ENCODE data around the gene NHSL2. TPM values are rescaled to one million over a fixed set of nuclear protein-coding genes. Genes with fewer than 3 reads are reported as not detected.
A peak's percentile ranks its signal among the peaks of the same experiment; 100 is the strongest.
"Not testable (repeated sequence)": the region's sequence is repeated elsewhere in the genome, so short reads cannot be mapped to it uniquely, and the experiment has no call there.

Gene NHSL2
- 1 to 10 TPM in 2 of 4 donors, under 1 TPM in 1, not detected in 1; under 0.01 to 2.9 (median 1.5) TPM for polyA plus RNA-seq
- long read RNA-seq, donor 1: 0 reads
- long read RNA-seq, donor 2: 0 reads
- long read RNA-seq, donor 3: 0 reads
- long read RNA-seq, donor 4: 0 reads
- long read RNA-seq, donor 5: 0 reads
- long read RNA-seq, donor 6: 0 reads
- long read RNA-seq, donor 7: 0 reads
- long read RNA-seq, donor 8: 0 reads
- long read RNA-seq, donor 9: 0 reads
- long read RNA-seq, donor 10: 0 reads

DNA sequence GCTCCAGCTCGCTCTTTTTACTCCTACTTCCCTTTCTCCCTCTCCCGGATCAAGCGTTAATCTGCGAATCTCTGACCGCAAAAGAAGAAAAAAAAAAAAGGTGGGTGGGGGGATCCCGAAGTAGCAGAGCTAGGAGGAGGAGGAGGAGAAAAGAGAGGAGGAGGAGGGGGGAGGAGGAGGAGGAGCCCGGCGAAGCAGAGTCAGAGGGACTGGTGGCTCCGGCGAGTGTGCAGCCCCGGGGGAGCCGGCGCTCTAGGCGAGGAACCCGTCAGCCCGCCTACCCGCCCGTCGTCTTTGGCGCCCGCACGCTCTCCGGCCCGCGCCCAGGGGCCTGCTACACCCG lies at the start of gene NHSL2:
NHSL2 (plus strand) TSS at position 203 of the 343 bp plus-strand sequence.
- Histone ChIP-seq H3K27ac (ENCODE audit: low read depth in 1 of 3, low read length in 2 of 3) (no peak within 1 kb of the TSS), H3K4me1 (ENCODE audit: control insufficient read depth in 3 of 3, insufficient read depth in 2 of 3, low read depth in 1 of 3, low read length in 2 of 3) (no peaks in the 10 kb centered on the region), H3K9me3 (ENCODE audit: control insufficient read depth in 2 of 2, insufficient read depth in 1 of 2, low read depth in 1 of 2, low read length in 1 of 2) (no peaks in the 10 kb centered on the region), H3K36me3 (ENCODE audit: control insufficient read depth in 3 of 3, insufficient read depth in 2 of 3, low read depth in 1 of 3, low read length in 3 of 3) (no peaks in the 10 kb centered on the region), H3K27me3 (ENCODE audit: control insufficient read depth in 3 of 3, insufficient read depth in 3 of 3, low read length in 3 of 3) (peaks cover 5 to 37% (median 6%) of the 10 kb centered on the region in 3 donors), H3K4me3 (ENCODE audit: low read depth in 1 of 3, low read length in 3 of 3) (peak within 1 kb of the TSS in 2 of 3 donors; percentile 17 to 25)
- WGBS, 3 donors: 1 to 35% (median 29%) methylated on average over 10 to 26 of the region's 26 CpGs
- peak in 1 of 2 donors; percentile 1 for DNase-seq
- no peak for FAIRE-seq

DNA sequence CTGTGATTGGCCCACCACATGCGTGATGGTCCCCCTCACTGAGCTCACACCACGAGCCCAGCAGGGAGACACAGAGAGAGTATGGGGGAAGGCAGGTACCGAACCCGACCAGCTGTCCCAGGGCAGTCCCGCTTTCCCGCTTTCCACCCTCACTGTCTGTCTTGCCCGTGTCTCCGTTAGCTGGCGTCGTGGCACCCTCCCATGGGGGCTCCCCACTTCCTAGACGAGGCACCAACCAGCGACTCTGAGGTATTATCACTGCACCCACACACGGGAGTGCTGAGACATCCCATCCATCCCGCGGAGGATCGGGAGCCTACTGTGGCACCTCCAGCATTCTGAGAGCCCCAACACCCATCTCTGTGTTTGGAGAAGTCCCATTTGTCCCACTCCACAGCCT lies 43.0 kb upstream of the NHSL2 start:
- no peaks in the 10 kb centered on the region for H3K27me3 ChIP-seq (ENCODE audit: control insufficient read depth in 3 of 3, insufficient read depth in 3 of 3, low read length in 3 of 3)
- no peaks in the 10 kb centered on the region for H3K36me3 ChIP-seq (ENCODE audit: control insufficient read depth in 3 of 3, insufficient read depth in 2 of 3, low read depth in 1 of 3, low read length in 3 of 3)
- H3K4me3 ChIP-seq (ENCODE audit: low read depth in 1 of 3, low read length in 3 of 3): no peak overlapping the region
- no peaks in the 10 kb centered on the region for H3K4me1 ChIP-seq (ENCODE audit: control insufficient read depth in 3 of 3, insufficient read depth in 2 of 3, low read depth in 1 of 3, low read length in 2 of 3)
- DNase-seq (no peak), FAIRE-seq (no peak)
- 84 to 91% (median 89%) methylated on average over 15 to 16 of the region's 16 CpGs for WGBS, 3 donors
- H3K27ac ChIP-seq (ENCODE audit: low read depth in 1 of 3, low read length in 2 of 3): no peak overlapping the region
- no peaks in the 10 kb centered on the region for H3K9me3 ChIP-seq (ENCODE audit: control insufficient read depth in 2 of 2, insufficient read depth in 1 of 2, low read depth in 1 of 2, low read length in 1 of 2)

DNA sequence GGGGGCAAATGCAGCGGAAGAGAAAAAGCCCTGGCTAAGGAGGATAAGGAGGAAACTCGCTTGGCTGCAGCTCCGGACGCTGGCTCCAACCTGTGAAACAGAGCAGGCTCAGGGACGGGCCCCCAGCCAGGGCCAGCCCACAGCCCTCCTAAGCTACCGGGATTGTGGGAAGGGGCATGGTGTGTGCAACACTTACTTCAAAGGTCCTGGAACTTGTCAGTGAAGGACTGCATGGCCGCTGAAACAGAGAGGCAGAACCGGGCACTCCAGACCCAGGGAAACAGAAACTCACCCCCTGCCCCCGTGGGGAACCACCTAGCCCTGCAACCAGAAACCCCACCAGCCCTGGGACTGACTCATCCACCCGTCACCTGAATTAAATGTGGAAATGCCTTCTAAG lies 41.1 kb upstream of the NHSL2 start:
- not testable (repeated sequence) for H3K4me1 ChIP-seq (ENCODE audit: control insufficient read depth in 3 of 3, insufficient read depth in 2 of 3, low read depth in 1 of 3, low read length in 2 of 3); H3K27me3 ChIP-seq (ENCODE audit: control insufficient read depth in 3 of 3, insufficient read depth in 3 of 3, low read length in 3 of 3); H3K27ac ChIP-seq (ENCODE audit: low read depth in 1 of 3, low read length in 2 of 3); H3K4me3 ChIP-seq (ENCODE audit: low read depth in 1 of 3, low read length in 3 of 3); H3K36me3 ChIP-seq (ENCODE audit: control insufficient read depth in 3 of 3, insufficient read depth in 2 of 3, low read depth in 1 of 3, low read length in 3 of 3); H3K9me3 ChIP-seq (ENCODE audit: control insufficient read depth in 2 of 2, insufficient read depth in 1 of 2, low read depth in 1 of 2, low read length in 1 of 2); DNase-seq; FAIRE-seq
- 19 to 62% (median 52%) methylated on average over 3 to 9 of the region's 10 CpGs for WGBS, 3 donors

DNA sequence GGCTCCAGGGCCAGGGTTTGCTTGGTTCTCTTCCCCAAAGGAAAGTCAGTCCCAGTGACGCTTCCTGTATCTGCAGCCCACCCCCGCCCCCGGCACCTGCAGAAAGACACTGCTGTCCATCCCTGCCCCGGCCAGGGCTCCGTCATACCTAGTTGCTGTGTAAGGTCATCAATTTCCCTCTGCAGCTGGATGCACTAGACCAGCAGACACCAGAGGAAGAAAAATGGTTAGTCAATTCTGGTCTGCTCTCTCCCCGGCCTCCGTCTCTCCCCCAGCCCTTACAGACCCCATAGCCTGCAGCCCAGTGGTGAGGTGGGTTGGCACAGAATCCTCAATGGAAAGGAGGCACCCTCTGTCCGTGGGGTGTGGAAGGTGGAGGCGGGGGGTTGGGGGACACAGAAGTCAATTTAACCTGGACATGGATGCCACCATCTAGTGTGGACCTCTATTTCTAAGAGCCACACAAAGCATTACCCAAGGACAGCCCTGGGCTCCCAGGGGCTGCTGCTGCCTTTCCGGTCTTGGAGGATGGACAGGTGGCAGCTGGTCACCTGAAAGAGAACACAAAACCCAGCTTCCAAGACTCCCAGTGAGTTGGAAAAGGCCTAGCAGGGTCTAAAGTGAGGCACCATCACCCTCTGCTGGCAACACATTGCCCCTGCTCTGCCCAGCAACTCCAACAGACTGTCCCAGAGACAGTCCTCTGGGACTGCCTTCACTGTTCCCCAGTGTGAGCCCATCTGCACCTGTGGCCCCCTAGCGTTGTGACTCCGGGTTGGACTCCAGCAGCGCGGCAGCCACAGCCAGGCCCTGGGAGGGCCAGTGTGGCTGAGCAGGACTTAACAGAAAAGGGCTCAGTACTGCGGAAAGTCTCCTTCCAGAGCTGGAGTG lies 40.2 kb upstream of the NHSL2 start:
- DNase-seq: no peak

DNA sequence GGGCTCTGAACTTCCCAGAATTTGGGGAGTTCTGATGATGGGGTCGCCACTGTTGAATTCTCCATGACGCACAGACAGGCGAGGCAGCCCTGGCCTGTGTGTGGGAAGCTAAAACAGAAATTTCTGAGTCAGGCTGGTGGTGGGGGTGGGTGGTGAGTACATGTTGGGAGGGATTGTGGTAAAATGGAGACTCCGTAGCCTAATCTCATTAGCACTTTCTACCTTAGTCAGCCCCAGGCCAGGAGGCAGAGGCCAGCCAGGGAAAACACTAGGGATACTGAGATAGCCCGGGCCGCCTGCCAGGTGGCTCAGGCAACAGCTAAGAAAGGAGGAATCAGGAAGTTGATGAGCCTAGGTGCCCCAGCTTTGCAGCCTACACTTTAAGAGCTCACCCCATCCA lies 39.3 kb upstream of the NHSL2 start:
- no peak overlapping the region for H3K4me3 ChIP-seq (ENCODE audit: low read depth in 1 of 3, low read length in 3 of 3)
- FAIRE-seq (no peak), DNase-seq (no peak)
- H3K36me3 ChIP-seq (ENCODE audit: control insufficient read depth in 3 of 3, insufficient read depth in 2 of 3, low read depth in 1 of 3, low read length in 3 of 3): no peaks in the 10 kb centered on the region
- no peak overlapping the region for H3K27ac ChIP-seq (ENCODE audit: low read depth in 1 of 3, low read length in 2 of 3)
- no peaks in the 10 kb centered on the region for H3K27me3 ChIP-seq (ENCODE audit: control insufficient read depth in 3 of 3, insufficient read depth in 3 of 3, low read length in 3 of 3)
- H3K9me3 ChIP-seq (ENCODE audit: control insufficient read depth in 2 of 2, insufficient read depth in 1 of 2, low read depth in 1 of 2, low read length in 1 of 2): no peaks in the 10 kb centered on the region
- WGBS, 3 donors: 52 to 70% (median 66%) methylated on average over 6 of the region's 6 CpGs
- no peaks in the 10 kb centered on the region for H3K4me1 ChIP-seq (ENCODE audit: control insufficient read depth in 3 of 3, insufficient read depth in 2 of 3, low read depth in 1 of 3, low read length in 2 of 3)

More for the DNA sequence above, 40.2 kb upstream of the NHSL2 start:
- H3K9me3 ChIP-seq (ENCODE audit: control insufficient read depth in 2 of 2, insufficient read depth in 1 of 2, low read depth in 1 of 2, low read length in 1 of 2): no peaks in the 10 kb centered on the region
- H3K27ac ChIP-seq (ENCODE audit: low read depth in 1 of 3, low read length in 2 of 3): no peak overlapping the region
- H3K4me3 ChIP-seq (ENCODE audit: low read depth in 1 of 3, low read length in 3 of 3): no peak overlapping the region
- FAIRE-seq: no peak
- H3K27me3 ChIP-seq (ENCODE audit: control insufficient read depth in 3 of 3, insufficient read depth in 3 of 3, low read length in 3 of 3): no peaks in the 10 kb centered on the region
- H3K4me1 ChIP-seq (ENCODE audit: control insufficient read depth in 3 of 3, insufficient read depth in 2 of 3, low read depth in 1 of 3, low read length in 2 of 3): no peaks in the 10 kb centered on the region
- no peaks in the 10 kb centered on the region for H3K36me3 ChIP-seq (ENCODE audit: control insufficient read depth in 3 of 3, insufficient read depth in 2 of 3, low read depth in 1 of 3, low read length in 3 of 3)
- WGBS, 3 donors: 65 to 76% (median 68%) methylated on average over 14 to 15 of the region's 15 CpGs

DNA sequence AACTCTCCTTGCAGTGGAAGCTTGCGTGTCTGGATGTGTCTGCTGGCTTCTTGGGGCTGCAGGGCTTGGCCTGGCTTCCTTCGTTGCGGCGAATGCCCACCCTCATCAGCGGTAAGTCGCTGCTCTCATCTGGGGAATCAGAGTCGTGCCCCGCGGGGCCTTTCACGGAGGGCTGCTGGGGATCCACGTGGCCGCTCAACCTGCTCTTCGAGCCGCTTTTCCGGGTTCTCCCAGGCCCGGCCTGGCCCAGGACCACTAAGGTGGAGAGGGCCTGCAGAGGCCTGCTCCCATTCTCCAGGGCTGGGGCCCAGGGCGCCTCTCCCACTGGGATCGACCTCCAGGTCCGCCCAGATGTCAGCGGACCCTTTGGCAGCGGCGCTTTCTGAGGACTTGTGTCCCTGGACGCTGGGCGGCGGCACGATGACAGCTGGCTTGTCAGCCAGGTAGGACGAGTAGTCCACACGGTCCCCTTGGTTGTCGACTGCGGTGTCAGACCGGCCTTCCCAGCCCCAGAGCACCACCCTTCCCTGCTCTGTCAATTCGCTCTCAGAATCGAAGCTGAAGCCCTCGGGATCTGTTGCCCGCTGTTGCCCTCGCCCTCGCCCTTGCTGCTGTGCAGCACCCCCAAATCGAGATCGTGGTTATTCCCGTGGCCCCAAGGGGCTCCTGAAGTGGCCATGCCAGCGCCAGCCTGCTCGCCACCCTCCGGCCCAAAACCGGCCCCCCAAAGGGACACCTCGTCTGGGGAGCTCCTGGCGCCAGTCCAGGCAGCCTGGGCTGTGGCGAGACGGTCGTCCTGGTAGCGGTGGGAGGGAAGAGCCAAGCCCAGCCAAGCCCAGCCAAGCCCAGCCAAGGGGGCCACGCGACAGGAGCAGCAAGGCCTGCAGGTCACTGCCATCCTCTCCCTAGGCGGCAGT lies 37.8 kb upstream of the NHSL2 start:
- H3K36me3 ChIP-seq (ENCODE audit: control insufficient read depth in 3 of 3, insufficient read depth in 2 of 3, low read depth in 1 of 3, low read length in 3 of 3): no peaks in the 10 kb centered on the region
- FAIRE-seq (no peak), DNase-seq (no peak)
- no peak overlapping the region for H3K27ac ChIP-seq (ENCODE audit: low read depth in 1 of 3, low read length in 2 of 3)
- 91 to 96% (median 95%) methylated on average over 35 to 53 of the region's 53 CpGs for WGBS, 3 donors
- no peaks in the 10 kb centered on the region for H3K9me3 ChIP-seq (ENCODE audit: control insufficient read depth in 2 of 2, insufficient read depth in 1 of 2, low read depth in 1 of 2, low read length in 1 of 2)
- no peaks in the 10 kb centered on the region for H3K4me1 ChIP-seq (ENCODE audit: control insufficient read depth in 3 of 3, insufficient read depth in 2 of 3, low read depth in 1 of 3, low read length in 2 of 3)
- no peak overlapping the region for H3K4me3 ChIP-seq (ENCODE audit: low read depth in 1 of 3, low read length in 3 of 3)
- no peaks in the 10 kb centered on the region for H3K27me3 ChIP-seq (ENCODE audit: control insufficient read depth in 3 of 3, insufficient read depth in 3 of 3, low read length in 3 of 3)

DNA sequence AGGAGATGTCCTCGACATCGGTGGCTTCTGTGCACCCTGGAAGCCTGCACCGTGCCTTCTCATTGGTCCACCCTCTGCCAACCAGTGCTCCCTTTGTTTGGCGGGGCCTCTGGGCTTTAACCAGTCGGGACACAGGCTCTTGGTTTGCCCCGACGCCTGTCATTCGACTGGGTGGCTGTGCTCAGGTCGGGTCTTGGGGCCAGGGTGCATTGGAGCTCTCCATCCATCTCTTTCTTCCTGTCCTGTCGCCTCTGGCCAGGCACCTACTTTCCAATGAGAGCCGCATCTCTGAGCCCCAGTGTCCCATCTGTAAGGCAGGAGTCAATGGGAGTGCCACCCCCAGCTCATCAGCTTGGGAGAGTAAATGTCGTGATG lies 37.2 kb upstream of the NHSL2 start:
- Histone ChIP-seq H3K27me3 (ENCODE audit: control insufficient read depth in 3 of 3, insufficient read depth in 3 of 3, low read length in 3 of 3) (no peaks in the 10 kb centered on the region), H3K4me1 (ENCODE audit: control insufficient read depth in 3 of 3, insufficient read depth in 2 of 3, low read depth in 1 of 3, low read length in 2 of 3) (no peaks in the 10 kb centered on the region), H3K9me3 (ENCODE audit: control insufficient read depth in 2 of 2, insufficient read depth in 1 of 2, low read depth in 1 of 2, low read length in 1 of 2) (no peaks in the 10 kb centered on the region), H3K27ac (ENCODE audit: low read depth in 1 of 3, low read length in 2 of 3) (no peak overlapping the region), H3K4me3 (ENCODE audit: low read depth in 1 of 3, low read length in 3 of 3) (no peak overlapping the region), H3K36me3 (ENCODE audit: control insufficient read depth in 3 of 3, insufficient read depth in 2 of 3, low read depth in 1 of 3, low read length in 3 of 3) (no peaks in the 10 kb centered on the region)
- WGBS, 3 donors: 77 to 91% (median 86%) methylated on average over 9 to 12 of the region's 12 CpGs
- FAIRE-seq (no peak), DNase-seq (no peak)

DNA sequence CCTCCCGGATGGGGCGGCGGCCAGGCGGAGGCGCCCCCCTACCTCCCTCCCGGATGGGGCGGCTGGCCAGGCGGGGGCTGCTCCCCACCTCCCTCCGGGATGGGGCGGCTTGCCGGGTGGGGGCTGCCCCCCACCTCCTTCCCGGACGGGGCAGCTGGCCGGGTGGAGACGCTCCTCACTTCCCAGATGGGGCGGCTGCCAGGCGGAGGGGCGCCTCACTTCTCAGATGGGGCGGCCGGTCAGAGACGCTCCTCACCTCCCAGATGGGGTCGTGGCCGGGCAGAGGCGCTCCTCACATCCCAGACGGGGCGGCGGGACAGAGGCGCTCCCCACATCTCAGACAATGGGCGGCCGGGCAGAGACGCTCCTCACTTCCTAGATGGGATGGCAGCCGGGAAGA lies 33.8 kb upstream of the NHSL2 start:
- H3K27ac ChIP-seq (ENCODE audit: low read depth in 1 of 3, low read length in 2 of 3); H3K27me3 ChIP-seq (ENCODE audit: control insufficient read depth in 3 of 3, insufficient read depth in 3 of 3, low read length in 3 of 3); H3K9me3 ChIP-seq (ENCODE audit: control insufficient read depth in 2 of 2, insufficient read depth in 1 of 2, low read depth in 1 of 2, low read length in 1 of 2); FAIRE-seq; H3K4me3 ChIP-seq (ENCODE audit: low read depth in 1 of 3, low read length in 3 of 3); H3K4me1 ChIP-seq (ENCODE audit: control insufficient read depth in 3 of 3, insufficient read depth in 2 of 3, low read depth in 1 of 3, low read length in 2 of 3); DNase-seq; H3K36me3 ChIP-seq (ENCODE audit: control insufficient read depth in 3 of 3, insufficient read depth in 2 of 3, low read depth in 1 of 3, low read length in 3 of 3): not testable (repeated sequence)
- WGBS, 3 donors: 96 to 100% (median 97%) methylated on average over 8 to 29 of the region's 32 CpGs

All from small intestine (tissue), 16 donors.